Inflammatory macrophage treated with lipopolysaccharide for 1 hour (primary cell): ENCODE results near the gene ADAMTS10.
"Not testable (repeated sequence)": the region's sequence is repeated elsewhere in the genome, so short reads cannot be mapped to it uniquely, and the experiment has no call there.

Source experiments
- DNase-seq, 2 donors: peaks; one replicate each; pipeline ENCODE4 v3.0.0-alpha.2; 2020 to 2022

The ADAMTS10 gene

GRCh38 chr19:8610041-8610935, at the start of gene ADAMTS10:
Gene ADAMTS10 (minus strand): TSS chr19:8610715. CDS start chr19:8605710, 5,005 bp downstream.
- no peak for DNase-seq

DNA sequence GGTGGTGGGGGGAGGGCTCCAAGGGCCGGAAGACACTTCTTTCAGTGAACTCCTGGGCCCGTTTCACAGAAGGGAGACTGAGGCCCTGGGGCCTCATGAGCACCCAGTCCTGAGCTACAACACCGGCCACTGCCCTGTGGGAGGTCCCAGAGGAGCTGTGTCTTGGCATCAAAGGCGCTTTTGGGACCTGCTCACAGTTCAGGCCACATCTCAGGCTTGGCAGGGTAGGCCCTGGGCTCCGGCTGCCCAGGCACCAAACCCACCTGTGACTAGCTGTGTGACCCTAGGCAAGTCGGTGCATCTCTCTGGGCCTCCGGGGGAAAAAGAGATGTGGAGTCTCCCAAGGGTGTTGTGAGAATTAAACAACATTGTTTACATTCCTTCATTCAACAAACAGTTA, 49.4 kb upstream of the ADAMTS10 start:
- DNase-seq, result no peak

GRCh38 chr19:8657869-8658268, 47.4 kb upstream of the ADAMTS10 start:
- DNase-seq, result no peak

GRCh38 chr19:8655340-8655709, 44.8 kb upstream of the ADAMTS10 start:
- no peak for DNase-seq

GRCh38 chr19:8654591-8655339, 44.2 kb upstream of the ADAMTS10 start:
- DNase-seq, result peak in 1 of 2 donors; percentile 64

DNA sequence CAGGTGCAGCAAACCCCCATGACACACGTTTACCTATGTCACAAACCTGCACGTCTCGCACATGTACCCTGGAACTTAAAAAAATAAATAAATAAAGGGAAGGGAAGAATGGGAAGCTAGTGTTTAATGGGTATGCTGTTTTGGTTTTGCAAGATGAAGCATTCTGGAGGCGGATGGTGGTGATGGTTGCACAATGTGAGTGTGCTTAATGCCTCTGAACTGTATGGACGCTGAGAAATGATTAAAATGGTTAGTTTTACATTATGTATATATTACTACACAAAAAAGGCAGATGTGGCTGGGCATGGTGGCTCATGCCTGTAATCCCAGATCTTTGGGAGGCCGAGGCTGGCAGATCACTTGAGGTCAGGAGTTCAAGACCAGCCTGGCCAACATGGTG, 37.7 kb upstream of the ADAMTS10 start:
- DNase-seq, result peak; percentile 82 to 86

GRCh38 chr19:8643860-8644653, 33.5 kb upstream of the ADAMTS10 start:
- no peak for DNase-seq

DNA sequence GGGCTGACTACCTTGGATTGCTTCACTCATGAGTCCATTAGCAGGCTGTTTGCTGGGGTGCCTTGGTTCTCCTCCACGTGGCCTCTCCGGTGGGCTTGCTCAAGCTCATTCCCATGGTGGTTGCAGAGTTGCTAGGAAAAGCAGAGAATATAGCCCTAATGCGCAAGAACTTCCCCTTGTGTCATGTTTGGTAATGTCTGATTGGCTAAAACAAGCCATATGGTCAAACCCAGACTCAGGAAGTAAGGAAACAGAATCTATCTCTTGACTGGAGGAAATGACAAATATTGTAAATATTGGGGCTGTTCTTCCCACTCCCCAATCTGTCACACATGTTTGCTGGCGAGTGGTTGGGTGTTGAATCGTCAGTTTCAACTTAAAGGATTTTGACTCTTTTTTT, 32.0 kb upstream of the ADAMTS10 start:
- DNase-seq, result no peak

DNA sequence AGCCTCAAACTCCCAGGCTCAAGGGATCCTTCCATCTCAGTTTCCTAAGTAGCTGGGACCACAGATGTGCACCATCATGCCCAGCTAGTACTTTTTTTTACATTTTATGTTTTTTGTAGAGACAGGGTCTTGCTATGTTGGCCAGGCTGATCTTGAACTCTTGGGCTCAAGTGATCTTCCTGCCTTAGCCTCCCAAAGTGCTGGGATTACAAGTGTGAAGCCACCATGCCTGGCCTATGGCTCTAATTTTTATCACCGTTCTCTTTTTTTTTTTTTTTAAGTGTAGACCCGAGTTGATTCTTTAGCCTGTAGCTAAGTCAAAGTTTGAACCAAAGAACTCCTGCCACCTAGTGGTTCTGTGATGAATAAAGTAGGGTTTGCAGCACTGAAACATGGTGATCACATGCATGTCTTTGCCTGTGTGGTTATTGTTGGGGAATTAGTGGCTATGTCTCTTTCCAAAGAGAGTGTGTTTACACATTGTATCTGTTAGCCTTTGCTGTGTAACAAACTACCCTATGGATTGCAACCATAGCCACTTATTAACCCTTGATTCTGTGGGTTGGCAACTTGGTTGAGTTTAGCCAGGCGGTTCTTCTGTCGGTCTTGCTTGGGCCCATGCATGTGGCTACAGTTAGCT, 31.5 kb upstream of the ADAMTS10 start:
- DNase-seq, result peak; percentile 36 to 51

- no peak for DNase-seq
Observed at GRCh38 chr19:8641221-8641907, 30.8 kb upstream of the ADAMTS10 start.

DNA sequence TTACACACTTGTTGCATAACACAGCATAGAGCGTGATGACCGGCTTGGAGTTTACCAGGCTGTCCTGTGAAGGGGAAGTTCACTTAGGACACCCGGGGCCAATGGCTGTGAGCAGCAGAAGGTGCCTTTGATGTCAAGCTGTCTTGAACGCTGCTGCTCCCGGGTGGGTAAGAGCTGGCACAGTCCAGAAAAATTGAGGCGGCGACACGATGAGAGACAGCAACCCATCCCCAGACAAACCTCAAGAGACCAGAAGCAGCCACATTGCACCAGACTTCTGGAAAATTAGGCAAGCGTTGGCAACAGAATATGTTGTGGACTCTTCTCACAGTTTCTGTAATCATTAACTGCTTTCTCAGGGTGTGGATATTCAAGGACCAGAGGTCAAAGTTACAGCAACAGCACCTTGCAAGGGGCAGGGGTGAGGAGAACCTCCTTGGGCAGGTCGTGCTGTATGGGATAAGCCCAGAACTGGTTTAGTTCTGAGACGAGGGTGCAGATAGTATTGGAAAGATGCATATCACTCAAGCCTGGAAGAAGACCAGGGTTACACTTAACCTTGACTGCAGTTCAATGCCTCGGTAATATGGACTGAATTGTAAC, 30.0 kb upstream of the ADAMTS10 start:
- DNase-seq, result peak; percentile 91 to 98

GRCh38 chr19:8639821-8640401, 29.4 kb upstream of the ADAMTS10 start:
- no peak for DNase-seq

DNA sequence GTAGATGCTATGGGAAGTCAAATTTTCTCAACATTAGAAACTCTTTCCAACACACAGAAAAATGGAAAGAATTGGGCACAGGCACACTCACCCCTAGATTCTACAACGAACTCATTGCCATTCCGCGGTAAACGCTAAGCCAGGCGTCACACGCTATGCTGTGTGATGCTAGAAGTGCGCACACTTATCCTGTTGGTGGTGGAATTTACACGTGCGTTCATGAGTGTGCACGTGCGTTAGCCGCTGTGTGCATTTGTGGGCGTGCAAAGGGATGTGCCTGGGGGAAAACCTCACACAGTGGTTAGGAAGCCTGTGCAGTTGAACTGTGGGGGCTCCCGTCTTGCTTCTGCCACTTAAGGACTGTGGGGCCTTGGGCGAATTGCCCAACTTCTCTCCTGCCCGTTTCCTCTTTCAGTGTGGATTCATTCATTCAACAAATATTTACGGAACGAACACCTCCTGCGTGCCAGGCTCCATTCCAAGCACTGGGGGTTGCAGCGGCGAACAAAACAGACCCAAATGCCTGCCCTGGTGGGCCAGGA, 27.6 kb upstream of the ADAMTS10 start:
- DNase-seq, result peak; percentile 55 to 62

DNA sequence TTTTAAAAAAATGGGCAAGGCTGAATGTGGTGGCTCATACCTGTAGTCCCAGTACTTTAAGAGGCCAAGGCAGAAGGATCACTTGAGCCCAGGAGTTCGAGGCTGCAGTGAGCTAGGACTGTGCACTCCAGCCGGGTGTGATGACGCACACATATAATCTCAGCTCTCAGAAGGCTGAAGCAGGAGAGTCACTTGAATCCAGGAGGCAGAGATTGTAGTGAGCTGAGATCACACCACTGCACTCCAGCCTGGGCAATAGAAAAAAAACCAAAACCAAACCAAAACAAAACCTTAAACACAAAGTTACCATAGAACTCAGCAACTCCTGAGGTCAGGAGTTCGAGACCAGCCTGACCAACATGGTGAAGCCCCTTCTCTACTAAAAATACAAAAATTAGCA, 26.6 kb upstream of the ADAMTS10 start:
- not testable (repeated sequence) for DNase-seq

GRCh38 chr19:8635422-8635821, 24.9 kb upstream of the ADAMTS10 start:
- DNase-seq, result no peak

- DNase-seq, result no peak
Observed at GRCh38 chr19:8631425-8631819, 20.9 kb upstream of the ADAMTS10 start.

- no peak for DNase-seq
Observed at GRCh38 chr19:8630796-8631424, 20.4 kb upstream of the ADAMTS10 start.

GRCh38 chr19:8629996-8630683, 19.6 kb upstream of the ADAMTS10 start, which contains the start of gene NFILZ:
Gene NFILZ (plus strand): TSS chr19:8630633. CDS start chr19:8676766, 46,133 bp downstream.
- DNase-seq, result no peak

GRCh38 chr19:8629184-8629583, 18.7 kb upstream of the ADAMTS10 start:
- no peak for DNase-seq

DNA sequence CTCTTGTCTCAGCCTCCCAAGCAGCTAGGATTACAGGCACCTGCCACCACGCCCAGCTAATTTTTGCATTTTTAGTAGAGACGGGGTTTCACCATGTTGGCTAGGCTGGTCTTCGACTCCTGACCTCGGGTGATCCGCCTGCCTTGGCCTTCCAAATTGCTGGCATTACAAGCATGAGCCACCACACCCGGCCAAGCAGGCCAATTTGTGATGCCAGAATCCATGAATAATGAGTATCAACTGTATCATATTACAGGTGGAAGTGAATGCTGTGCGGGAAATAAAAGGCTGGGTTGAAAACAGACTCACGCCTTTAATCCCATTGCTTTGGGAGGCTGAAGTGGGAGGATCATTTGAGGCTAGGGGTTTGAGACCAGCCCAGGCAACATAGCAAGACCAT, 16.3 kb upstream of the ADAMTS10 start:
- no peak for DNase-seq
